Right renal pelvis (tissue), 4 donors: ENCODE results near the gene FZD4. TPM values are rescaled to one million over a fixed set of nuclear protein-coding genes. Genes with fewer than 3 reads are reported as not detected.
"Not testable (repeated sequence)": the region's sequence is repeated elsewhere in the genome, so short reads cannot be mapped to it uniquely, and the experiment has no call there.

ENCODE experiments used
- DNase-seq, 4 donors: peaks; one replicate each; pipeline ENCODE4 v3.0.0-alpha.2; 2013; ENCODE audit warnings: low read depth in 4 of 4, low spot score in 3 of 4, missing footprints in 1 of 4
- polyA plus RNA-seq, 4 donors: library from polyadenylated mRNA; unstranded; fragments of 120-200 nt; gene quantifications; one replicate each; pipeline ENCODE4 v1.2.1, GENCODE V29; 2013; ENCODE audit not compliant: insufficient read length in 4 of 4

Gene FZD4
- polyA plus RNA-seq, 4 donors, result 69.2 to 76.2 (median 72.0) TPM

- no peak for DNase-seq
These were observed 22.4 kb upstream of the FZD4 start for GRCh38 chr11:86977441-86978050.

- DNase-seq, result no peak
These were observed 17.5 kb upstream of the FZD4 start for GRCh38 chr11:86972734-86973133.

- DNase-seq, result no peak
These were observed 14.1 kb upstream of the FZD4 start for GRCh38 chr11:86969258-86969657.

GRCh38 chr11:86967601-86968000 lies 12.4 kb upstream of the FZD4 start:
- not testable (repeated sequence) for DNase-seq

GRCh38 chr11:86957976-86958646 lies 2.9 kb upstream of the FZD4 start:
- no peak for DNase-seq

GRCh38 chr11:86956905-86957195 lies 1.7 kb upstream of the FZD4 start:
- no peak for DNase-seq

- DNase-seq, result no peak
These were observed 159 bp downstream of the FZD4 start for GRCh38 chr11:86955111-86955360.

- DNase-seq, result no peak
These were observed 705 bp downstream of the FZD4 start for GRCh38 chr11:86954269-86955110.

GRCh38 chr11:86952221-86952875 lies 2.8 kb downstream of the FZD4 start:
- no peak for DNase-seq

- no peak for DNase-seq
These were observed 3.5 kb downstream of the FZD4 start for GRCh38 chr11:86951706-86952105.

- no peak for DNase-seq
These were observed 4.6 kb downstream of the FZD4 start for GRCh38 chr11:86950661-86950995.

- DNase-seq, result no peak
These were observed 5.1 kb downstream of the FZD4 start for GRCh38 chr11:86949995-86950660.

- no peak for DNase-seq
These were observed 6.5 kb downstream of the FZD4 start for GRCh38 chr11:86948733-86949132.

GRCh38 chr11:86947541-86947940 lies 7.7 kb downstream of the FZD4 start:
- no peak for DNase-seq

- DNase-seq, result not testable (repeated sequence)
These were observed 11.7 kb downstream of the FZD4 start for GRCh38 chr11:86943505-86943904.

- no peak for DNase-seq
These were observed 13.2 kb downstream of the FZD4 start for GRCh38 chr11:86941871-86942599.

GRCh38 chr11:86941077-86941870 lies 13.9 kb downstream of the FZD4 start:
- DNase-seq, result no peak

GRCh38 chr11:86940122-86940777 lies 14.9 kb downstream of the FZD4 start:
- DNase-seq, result no peak
